Embryonic facial prominence (tissue), 1 donor: ENCODE results near the gene MAPK1IP1L.
A peak's percentile ranks its signal among the peaks of the same experiment; 100 is the strongest.
"Not testable (repeated sequence)": the region's sequence is repeated elsewhere in the genome, so short reads cannot be mapped to it uniquely, and the experiment has no call there.

Source experiments
- DNase-seq: peaks from one replicate; pipeline ENCODE4 v3.0.0-alpha.2; 2016; ENCODE audit errors: extremely low spot score

The MAPK1IP1L gene

GRCh38 chr14:55051423-55052268, at the start of gene MAPK1IP1L:
Gene MAPK1IP1L (plus strand): TSS chr14:55051647. CDS start chr14:55061684, 10,037 bp downstream.
- peak; percentile 92 for DNase-seq

DNA sequence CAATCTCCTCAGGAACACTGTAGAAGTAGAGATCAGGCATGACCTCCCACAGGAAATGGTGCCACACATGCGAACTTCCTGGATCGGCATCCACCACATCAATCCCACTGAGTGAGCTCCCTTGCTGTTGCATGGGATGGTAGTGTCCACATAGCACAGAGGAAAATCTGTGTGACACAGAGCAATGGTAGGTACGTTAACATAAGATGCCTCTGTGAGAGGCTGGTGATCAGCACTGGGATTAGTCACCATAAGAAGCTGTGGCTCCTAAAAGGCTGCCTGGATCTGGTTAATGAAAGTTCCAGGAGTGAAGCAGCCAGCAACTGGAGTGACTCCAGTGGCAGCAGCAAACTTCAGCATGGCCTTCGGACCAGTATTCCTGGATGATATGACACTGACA, 46.4 kb upstream of the MAPK1IP1L start:
- DNase-seq: no peak

DNA sequence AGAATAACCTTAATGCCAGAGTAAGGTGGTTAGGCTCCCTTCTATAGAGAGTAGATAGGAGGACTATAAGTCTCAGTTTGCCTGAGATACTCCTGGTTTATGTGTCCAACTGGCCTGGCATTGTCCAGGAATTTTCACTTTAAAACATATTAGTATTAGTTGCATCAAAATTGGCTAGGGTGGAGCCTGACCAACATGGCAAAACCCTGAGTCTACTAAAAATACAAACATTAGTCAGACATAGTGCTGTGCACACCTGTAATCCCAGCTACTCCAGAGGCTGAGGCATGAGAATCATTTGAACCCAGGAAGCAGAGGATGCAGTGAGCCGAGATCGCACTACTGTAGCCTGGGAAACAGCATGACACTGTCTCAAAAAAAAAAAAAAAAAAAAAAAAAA, 36.4 kb upstream of the MAPK1IP1L start:
- DNase-seq: no peak

GRCh38 chr14:55019968-55020554, 31.4 kb upstream of the MAPK1IP1L start:
- DNase-seq: no peak

DNA sequence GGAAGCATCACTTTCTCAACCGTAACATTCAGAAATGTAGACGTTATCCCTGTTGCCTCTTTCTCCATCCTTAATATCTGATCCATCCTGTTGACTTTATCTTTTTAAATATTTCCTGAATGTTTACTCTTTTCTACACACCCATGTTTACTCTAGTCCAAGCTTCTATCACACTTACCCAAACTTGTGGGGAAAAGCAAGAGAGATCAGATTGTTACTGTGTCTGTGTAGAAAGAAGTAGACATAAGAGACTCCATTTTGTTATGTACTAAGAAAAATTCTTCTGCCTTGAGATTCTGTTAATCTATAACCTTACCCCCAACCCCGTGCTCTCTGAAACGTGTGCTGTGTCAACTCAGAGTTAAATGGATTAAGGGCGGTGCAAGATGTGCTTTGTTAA, 27.1 kb upstream of the MAPK1IP1L start:
- not testable (repeated sequence) for DNase-seq

GRCh38 chr14:55025948-55026347, 25.5 kb upstream of the MAPK1IP1L start:
- DNase-seq: no peak

DNA sequence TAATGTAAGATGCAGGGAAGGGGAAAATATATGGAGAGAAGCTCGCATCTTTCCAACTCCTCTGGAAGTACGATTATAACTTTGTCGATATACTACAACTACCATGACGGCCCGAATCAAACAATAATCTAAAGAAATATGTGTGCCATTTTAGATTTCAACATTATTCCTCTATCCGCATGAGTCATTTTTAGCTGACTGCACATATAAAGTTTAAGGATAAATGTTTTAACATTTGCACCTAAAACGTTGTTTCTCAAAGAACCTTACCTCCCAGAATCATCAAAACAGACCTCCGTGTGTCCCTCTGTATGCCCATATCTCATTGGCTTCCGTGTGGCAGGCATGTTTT, 25.0 kb upstream of the MAPK1IP1L start:
- DNase-seq: no peak

- DNase-seq: peak; percentile 83
Observed at GRCh38 chr14:55026793-55027561, 24.5 kb upstream of the MAPK1IP1L start, which contains the start of the genes SOCS4 and WDHD1. Gene SOCS4 (plus strand): TSS chr14:55027236. CDS start chr14:55043042, 15,806 bp downstream. Gene WDHD1 (minus strand): TSS chr14:55027099. CDS start chr14:55026787, 312 bp downstream.

DNA sequence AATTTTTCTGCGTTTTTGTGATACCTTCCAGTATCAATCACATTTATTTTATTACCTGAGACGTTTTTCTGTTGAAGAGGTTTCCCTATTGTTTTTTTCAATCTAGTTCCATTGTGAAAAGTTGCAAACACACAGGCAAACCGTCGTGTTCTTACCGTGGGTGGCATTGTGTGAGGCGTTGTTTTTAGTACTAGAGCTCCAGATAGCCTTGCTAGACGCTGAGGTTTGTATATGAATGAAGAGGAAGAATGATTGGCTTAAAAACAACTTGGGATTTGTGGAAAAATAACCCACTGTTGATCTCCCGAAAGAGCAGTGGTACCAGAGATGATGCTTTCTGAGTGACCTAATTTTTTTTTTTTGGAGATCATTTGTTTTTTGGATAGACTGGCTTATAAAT, 23.4 kb upstream of the MAPK1IP1L start:
- no peak for DNase-seq

- DNase-seq: no peak
Observed at GRCh38 chr14:55028476-55028875, 23.0 kb upstream of the MAPK1IP1L start.

DNA sequence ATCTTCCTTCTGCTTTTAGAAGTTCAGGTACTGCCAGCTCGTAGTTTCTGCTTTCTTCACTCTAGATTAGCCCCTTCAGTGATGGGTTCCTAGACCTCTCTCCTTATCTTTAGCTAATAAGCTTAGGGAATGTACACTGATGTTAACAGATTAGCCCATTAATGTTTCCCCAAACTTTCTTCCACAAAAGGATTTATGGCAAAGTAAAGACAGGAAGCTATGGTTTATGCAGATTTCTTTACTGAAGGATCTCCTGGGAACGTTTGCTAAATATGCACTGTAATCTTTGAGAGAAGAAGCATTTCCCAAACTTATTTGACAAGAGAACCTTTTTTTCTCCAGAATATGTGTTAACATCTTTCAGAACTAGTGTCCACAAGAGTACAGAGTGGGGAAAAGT, 20.3 kb upstream of the MAPK1IP1L start:
- DNase-seq: no peak

GRCh38 chr14:55037995-55038394, 13.5 kb upstream of the MAPK1IP1L start:
- not testable (repeated sequence) for DNase-seq

- no peak for DNase-seq
Observed at GRCh38 chr14:55038708-55039107, 12.7 kb upstream of the MAPK1IP1L start.

DNA sequence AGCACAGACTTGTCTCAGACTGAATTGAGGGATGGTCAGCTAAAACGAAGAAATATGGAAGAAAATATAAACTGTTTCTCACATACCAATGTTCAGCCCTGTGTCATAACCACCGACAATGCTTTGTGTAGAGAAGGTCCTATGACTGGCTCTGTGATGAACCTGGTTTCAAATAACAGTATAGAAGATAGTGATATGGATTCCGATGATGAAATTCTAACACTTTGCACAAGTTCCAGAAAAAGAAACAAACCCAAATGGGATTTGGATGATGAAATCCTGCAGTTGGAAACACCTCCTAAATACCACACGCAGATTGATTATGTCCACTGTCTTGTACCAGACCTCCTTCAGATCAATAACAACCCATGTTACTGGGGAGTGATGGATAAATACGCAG, 7.9 kb upstream of the MAPK1IP1L start:
- DNase-seq: no peak

- no peak for DNase-seq
Observed at GRCh38 chr14:55045087-55045486, 6.4 kb upstream of the MAPK1IP1L start.

GRCh38 chr14:55047301-55048053, 4.0 kb upstream of the MAPK1IP1L start:
- no peak for DNase-seq

DNA sequence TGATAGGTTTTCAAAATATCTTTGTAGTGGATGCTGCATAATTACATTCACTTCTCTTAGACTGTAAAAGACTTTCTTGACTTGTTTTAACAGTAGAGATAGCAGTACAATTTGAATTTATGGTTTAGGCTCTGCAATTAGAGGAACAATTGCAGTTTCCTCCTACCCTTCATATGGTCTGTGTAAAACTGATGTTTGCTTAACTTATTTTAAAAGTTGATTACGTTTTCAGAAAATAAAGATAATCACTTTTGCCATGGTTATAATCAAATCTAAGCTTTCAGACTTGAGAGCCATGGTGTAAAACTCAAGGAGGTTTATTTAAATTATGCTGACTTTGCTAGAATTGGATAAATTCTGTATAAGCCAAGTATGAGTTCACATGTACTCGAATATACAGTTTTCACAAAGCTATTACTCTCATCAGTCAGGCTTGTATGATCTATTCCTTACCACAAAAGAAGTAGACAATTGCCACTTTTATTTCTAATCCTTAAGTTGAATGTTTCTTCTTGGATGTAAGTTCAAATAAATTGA, 2.5 kb upstream of the MAPK1IP1L start:
- no peak for DNase-seq

GRCh38 chr14:55051165-55051422, 353 bp upstream of the MAPK1IP1L start:
- DNase-seq: no peak

DNA sequence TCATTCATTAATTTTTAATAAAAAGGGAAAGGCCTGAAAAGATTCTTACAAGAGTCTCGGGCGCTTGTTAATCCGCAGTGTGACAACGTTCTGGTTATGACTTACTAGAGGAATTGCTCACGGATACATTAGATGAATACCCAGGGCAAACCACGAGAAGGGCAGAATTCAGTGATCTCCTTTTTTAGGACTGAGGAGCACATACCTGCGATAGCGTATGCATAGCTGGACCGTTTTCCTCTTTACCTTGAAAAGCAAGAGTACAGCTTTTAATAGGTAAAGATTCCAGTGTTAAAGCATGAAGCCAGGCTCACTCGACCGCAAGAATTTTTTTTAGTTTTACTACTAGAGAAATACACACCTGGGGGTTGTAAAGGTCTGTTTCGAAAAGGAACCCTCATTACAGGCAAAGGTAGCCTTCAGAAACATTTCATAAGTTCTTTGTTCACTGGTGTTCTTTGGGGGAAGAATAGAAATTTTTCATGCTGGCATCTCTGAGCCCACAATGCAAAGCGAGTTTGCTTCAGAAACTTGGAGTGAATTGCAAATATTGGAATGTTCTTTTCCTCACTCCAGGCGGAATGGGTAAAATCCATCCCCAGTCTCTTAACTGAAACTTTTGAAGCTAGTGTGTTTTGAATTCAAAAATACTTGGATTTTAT, 953 bp downstream of the MAPK1IP1L start:
- DNase-seq: peak; percentile 37

GRCh38 chr14:55053018-55053417, 1.6 kb downstream of the MAPK1IP1L start:
- no peak for DNase-seq

DNA sequence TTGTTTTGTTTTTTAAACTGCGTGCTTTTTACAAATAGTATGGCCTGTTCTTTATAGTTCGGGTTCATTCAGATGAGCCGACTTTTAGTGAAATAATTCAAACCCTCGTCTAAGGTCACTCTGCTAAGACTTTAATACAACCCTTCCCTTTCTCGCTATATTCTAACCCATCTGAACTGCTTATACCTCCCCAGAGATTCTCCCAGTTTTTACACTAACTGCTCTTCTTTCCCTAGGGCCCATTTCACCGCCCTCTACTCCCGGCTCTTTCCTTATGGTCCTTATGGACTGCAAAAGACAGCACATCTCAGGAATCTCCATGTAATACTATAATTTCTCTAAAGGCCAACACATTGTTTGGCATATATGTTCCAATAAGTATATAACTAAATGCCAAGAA, 2.1 kb downstream of the MAPK1IP1L start:
- DNase-seq: no peak
